Hematopoietic multipotent progenitor cell (in vitro differentiated cells): ENCODE data around the gene GDPD5. TPM values are rescaled to one million over a fixed set of nuclear protein-coding genes. Genes with fewer than 3 reads are reported as not detected.

Experiments used
- DNase-seq, 3 donors: peaks; one replicate each; pipeline ENCODE4 v3.0.0-alpha.2; 2011 to 2015; ENCODE audit warnings: low read depth in 2 of 3, low spot score in 2 of 3
- total RNA-seq: library from RNA; depleted of rRNA; stranded (reverse); fragments of >200 nt; gene quantifications from one replicate; pipeline ENCODE4 v1.2.3, GENCODE V29; 2012

Gene GDPD5
- total RNA-seq, 1 donor, result 5.7 TPM

DNA sequence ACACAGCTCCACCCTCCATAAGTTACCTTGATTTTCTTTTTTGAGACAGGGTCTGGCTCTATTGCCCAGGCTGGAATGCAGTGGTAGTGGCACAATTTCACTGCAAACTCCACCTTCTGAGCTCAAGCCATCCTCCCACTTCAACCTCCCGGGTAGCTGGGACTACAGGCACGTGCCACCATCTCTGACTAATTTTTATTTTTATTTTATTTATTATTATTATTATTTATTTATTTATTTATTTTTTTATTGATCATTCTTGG lies 116.9 kb downstream of the GDPD5 start:
- DNase-seq, result no peak

DNA sequence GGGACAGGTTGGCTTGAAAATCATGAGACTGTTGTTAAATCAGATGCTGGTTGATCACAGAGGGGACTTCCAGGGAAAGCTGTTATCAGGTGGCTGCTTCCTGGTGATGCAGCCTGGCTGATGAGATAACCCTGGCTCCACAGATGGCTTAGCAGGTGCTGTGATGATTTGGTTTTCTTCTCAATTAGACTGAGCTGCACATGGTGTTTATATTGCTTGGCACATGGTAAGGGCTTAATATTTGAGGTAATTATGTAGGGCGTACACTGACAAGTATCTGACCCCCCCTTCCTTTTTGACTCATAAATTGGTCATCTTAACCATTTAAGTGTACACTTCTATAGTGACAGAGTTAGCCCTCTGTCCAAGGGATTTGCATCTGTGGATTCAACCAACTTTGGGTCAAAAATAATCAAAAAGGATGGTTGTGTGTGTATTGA lies 119.4 kb downstream of the GDPD5 start:
- peak in 2 of 3 donors; percentile 60 to 66 for DNase-seq

DNA sequence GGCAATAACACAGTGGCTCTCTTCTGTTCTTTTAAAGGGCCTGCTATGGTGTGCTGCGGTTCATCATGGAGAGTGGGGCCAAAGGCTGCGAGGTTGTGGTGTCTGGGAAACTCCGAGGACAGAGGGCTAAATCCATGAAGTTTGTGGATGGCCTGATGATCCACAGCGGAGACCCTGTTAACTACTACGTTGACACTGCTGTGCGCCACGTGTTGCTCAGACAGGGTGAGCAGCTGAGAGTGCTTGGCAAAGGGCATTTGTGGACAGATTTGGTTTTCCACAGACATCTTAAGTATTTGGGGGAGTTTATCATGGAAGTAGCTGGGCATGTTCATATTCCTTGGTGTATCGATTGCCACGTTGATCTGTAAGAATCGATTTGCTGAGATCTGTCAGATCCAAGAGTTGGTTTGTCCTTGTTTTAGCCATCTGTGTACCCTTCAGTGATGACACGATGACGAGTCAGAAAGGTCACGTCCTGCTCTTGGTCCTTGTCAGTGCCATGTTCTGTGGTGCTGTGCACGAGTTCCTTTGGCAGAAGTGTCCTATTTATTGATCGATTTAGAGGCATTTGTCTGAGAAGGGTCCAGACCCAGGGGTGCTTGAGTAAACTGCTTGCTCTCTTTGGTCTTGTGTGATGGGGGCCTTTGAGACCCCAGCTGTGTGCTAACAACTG lies 121.6 kb downstream of the GDPD5 start:
- no peak for DNase-seq

DNA sequence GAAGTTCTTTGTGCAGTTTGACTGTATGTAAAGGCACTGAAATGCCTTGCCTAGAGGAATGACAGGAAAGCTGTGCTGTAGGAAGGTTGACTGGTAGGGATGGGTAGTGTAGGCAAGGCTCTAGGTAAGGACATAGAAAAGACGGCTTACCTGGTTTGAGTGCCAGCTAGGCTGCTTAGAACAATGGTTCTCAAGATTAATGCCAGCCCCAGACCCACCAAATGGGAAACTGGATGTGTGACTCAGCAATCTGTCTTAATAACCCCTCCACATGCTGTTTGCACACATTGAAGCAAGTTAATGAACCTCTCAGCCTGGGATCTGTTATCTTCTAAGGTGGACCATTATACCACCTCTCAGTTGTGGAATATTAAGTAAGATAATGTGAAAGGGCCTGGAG lies 122.7 kb downstream of the GDPD5 start:
- no peak for DNase-seq

DNA sequence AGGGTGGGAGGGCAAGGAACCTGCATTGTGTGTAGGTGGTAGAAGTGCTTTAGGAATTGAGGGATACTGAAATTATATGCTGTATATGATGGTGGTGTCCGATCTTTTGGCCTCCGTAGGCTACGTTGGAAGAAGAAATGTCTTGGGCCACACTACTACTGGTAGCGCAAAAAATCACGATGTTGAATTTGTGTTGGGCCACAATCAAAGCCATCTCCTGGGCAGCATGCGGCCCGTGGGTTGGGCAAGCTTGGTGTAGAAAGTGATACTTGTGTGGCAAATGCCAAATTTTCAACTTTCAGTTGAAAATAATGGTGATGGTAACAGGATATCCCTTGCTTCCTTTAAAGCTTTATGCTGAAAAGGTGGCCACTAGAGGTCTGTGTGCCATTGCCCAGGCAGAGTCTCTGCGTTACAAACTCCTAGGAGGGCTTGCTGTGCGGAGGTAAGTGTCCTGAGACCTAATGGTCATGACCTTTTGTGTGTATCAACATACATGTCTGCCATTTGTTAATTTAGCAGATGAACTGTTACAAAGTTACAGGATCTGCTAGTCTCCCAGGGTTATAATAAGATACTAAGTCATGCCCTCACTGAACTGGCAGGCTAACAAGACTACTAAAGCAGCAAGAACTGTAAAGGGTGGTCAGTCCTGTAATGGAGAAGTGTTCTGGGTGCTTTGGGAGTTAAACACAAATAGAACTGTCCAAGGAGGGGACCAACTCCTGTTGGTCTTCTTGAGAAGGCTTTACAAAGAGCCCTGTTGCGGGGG lies 123.6 kb downstream of the GDPD5 start:
- DNase-seq, result no peak

DNA sequence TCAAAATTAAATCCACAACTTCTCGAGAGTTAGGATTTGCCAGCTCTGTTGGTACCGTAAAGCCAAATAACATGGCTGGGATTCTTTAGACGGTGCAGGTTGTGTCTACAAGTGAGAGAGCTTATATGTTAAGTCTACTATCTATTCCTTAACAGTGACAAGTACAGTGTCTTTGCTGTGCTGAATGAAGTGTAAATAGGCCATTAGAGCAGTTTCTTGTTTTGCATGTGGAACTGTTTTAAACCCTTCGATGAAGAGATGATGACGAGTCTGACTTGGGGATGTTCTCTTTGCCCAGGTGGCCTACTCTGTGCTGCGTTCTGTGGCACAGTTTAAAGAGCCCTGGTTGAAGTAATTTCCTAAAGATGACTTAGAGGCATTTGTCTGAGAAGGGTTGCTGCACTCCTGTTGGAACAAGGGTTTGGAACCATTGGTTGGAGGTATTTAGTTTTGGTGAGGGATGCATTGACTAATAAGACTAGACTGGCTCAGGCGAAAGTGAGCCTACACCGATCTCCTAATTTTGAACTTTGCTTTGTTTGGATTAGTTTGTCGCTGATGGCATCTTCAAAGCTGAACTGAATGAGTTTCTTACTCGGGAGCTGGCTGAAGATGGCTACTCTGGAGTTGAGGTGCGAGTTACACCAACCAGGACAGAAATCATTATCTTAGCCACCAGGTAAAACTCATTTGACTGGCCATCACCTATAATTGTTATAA lies 125.4 kb downstream of the GDPD5 start:
- DNase-seq, result peak in 1 of 3 donors; percentile 22

DNA sequence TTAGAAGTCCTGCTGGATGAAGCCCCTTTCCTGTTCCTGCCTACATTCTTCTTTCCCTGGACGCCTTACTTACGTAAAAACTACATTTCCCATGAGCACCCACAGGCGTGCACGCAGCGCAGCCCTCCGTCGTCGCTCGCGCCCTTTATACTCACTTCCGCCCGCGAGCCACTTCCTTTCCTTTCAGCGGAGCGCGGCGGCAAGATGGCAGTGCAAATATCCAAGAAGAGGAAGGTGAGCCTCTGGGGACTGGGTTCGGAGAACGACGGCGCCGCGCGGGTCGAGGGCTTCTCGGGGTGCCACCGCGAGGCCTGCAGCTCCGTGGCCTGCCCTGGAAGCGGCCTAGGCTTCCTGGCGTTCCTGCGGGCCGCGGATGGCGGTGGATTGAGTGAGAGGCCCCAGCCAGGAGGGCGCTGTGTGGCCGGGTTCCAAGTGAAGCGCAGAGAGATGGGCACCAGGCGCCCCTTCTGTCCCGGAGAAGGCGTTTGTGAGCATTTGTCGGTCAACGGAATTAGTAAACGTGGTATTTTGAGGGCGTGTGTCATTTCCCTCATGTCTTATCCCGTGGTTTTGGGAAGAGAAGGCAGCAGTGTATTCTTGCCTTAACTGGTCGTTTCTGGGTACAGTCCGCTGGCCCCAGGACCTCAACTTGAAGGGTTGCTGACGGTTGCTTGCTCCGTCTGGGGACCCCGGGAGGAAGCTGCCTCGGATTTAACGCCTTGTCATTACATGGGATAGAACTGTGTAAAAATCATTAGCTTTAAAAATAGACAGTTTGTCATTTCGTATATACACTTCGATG lies 126.2 kb downstream of the GDPD5 start, which contains the start of gene RPS3:
Gene RPS3, plus strand, starts transcription at position 175 of the 802 bp plus-strand sequence. Its CDS starts 30 bp downstream, at position 205.
- peak; percentile 76 to 95 (median 89) for DNase-seq

DNA sequence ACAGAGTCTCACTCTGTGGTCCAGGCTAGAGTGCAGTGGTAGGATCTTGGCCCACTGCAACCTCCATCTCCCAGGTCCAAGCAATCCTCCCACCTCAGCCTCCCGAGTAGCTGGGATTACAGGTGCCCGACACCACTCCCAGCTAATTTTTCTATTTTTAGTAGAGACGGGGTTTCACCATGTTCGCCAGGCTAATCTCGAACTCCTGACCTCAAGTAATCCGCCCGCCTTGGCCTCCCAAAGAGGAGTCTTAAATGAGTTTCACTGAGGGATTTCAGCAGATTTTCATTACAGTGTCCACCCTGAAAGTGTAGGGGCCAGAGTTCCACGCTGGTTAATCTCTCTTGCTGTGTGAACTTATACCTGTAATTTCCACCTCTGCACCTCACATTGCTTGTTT lies 126.8 kb downstream of the GDPD5 start:
- no peak for DNase-seq

DNA sequence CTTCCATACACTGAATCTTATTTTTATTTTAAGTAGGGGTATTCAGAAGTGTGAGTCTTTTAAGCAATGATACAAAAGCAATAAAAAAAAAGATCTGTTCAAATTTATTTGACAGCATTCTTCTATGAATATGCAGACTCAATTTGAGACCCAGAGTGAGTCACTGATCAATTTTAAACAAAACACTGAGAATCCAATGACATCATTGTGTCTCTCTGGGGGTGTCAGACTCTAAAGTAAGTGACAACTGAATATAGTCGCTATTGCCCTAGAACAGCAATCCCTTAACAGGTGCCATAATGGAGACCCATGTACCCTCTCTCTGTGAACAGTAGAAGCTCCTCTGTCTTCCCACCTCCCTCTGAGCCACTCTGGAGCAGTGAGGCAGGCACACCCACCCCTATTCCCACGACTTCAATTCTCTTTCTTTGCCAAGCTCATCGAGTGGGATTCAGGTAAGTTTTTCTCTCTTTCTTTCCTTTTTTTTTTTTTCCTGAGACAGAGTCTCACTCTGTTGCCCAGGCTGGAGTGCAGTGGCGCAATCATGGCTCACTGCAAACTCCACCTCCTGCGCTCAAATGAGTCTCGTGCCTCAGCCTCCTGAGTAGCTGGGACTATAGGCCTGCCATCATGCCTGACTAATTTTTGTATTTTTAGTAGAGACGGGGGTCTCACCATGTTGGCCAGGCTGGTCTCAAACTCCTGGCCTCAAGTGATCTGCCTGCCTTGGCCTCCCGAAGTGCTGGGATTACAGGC lies 131.5 kb downstream of the GDPD5 start:
- DNase-seq, result no peak

DNA sequence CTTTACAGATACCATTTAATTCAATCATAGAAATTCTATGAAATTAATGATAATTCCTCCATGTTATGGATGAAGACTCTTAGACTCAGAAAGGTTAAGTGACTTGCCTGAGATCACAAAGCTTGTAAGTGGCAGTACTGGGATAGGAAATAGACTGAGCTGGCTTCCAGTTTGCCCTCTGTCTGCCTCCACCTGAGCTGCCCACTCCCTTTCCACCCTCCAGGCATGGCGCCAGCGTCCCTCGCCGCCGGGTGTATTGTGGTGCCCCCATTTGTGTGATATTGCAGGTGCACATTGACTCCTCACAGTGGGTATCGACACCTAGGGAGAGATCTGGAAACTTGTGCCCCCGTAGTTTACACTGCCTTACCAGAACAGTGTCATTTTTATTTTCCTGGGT lies 135.8 kb downstream of the GDPD5 start:
- DNase-seq, result no peak

DNA sequence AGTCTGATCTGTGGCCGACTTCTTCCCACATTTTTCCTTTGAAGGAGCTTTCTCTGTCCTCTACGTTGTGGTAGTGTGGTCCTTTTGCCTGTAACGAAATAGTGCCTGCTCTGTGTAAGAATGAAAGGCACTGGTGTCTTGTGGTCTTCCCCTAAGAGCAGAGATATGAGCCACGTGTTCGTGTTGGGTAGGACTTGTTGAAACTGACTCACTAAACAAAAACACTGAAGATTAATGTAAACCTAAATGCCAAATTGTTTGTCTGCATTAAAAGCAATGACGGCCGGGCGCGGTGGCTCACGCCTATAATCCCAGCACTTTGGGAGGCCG lies 136.5 kb downstream of the GDPD5 start:
- DNase-seq, result no peak

DNA sequence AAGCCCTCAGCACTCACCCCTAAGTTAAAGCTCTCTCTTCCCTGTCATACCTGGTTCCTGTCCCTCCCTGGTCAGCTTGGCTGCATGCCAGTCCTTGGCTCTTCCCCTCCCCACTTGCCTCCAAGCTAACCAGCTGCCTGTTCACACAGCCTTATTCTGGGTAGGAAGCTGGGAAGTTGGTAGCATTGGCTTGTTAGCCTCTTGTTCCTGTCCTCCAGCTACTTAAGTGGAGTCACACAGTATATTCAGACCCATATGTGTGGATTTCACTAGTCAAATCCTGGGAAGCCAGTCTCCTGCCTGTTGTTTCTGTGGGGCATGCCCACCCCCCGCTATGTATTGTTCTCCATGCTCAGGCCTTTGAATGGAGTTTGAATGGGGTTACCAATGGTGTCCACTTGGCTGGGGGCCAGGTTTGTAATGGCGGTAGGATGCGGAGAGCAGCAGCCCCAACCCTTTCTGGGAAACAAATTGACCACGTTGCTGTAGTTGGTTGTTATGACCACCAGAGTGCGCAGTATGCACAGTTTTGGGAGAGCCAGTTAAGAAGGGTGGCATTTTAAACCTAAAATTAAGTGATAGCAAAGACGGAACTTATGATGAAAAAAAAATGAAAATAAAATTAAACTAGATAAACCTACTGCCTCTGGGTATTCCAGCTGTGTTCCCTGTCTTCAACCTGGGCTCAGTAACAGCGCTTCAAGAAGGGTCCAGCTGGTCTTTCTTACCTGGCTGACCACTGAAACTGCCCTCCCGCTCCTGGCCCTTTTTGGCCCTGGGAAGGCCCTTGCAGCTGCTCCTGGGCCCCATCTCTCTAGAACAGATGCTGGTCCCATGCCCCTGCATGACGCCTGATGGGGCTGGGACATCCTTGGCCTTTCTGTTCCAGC lies 137.1 kb downstream of the GDPD5 start:
- DNase-seq, result peak; percentile 43 to 93 (median 79)

DNA sequence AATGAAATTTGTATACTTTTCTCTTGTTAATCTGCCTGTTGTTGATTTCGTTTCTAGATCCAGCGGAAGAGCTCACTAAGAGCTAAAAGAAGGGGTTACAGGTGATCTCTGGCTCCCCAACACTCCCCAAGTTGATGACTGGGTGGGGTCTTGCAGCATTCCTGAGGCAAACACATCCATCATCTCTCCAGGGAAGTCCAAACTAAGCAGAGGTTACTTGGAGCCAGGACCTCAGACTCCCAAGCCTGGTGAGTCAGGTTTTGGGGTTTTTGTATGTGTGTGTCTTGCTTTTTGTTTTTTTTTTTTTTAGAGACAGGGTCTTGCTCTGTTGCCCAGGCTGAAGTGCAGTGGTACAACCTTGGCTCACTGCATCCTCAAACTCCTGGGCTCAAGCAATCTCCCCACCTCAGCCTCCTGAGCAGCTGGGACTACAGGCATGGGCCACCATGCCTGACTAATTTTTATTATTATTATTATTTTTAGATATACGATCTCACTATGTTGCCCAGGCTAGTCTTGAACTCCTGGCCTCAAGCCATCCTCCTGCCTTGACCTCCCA lies 137.9 kb downstream of the GDPD5 start:
- DNase-seq, result no peak

DNA sequence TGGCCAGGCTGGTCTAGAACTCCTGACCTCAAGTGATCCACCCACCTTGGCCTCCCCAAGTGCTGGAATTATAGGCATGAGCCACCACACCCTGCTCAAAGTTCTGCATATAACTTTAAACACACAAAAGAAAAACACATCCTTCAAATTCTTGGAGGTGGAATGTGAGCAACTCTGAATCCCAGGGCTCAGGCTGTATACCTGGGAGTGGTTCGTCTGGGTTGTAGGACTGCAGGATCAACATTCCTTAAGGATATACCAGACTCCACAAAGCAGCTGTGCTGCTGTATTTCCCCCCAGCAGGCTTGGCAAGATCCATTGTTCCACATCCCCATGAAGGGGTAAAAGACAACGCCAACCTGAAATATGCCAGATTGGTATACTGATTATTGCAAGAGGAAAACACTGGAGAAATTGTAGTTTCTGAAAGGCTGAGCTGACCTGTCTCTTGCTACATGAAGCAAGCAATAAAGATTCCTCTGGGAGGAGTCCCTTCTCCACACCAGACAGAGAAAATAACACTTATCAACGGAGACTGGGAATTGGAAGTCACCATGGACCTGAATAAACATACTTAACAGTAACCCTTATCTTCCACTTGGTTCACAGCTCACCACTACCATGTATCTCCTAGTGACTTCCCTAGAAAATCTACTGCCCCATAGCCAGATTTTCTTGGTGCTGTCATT lies 138.7 kb downstream of the GDPD5 start:
- no peak for DNase-seq
